B cell (primary cell): Measurements from ENCODE around the gene N4BP2. TPM values are rescaled to one million over a fixed set of nuclear protein-coding genes. Genes with fewer than 3 reads are reported as not detected.
A peak's percentile ranks its signal among the peaks of the same experiment; 100 is the strongest.

ENCODE experiments used
- ATAC-seq: fragments of 200-7000 bp; cut with Tn5 transposase; one replicate; pipeline ENCODE4 v1.10.0; 2021; ENCODE audit warnings: low read depth, mild to moderate bottlenecking, moderate number of reproducible peaks, moderate library complexity
- CTCF ChIA-PET: fragments of 350-600 bp; sonication (Branson Sonifier 250); formaldehyde crosslinking; loops from one replicate; lab custom pipeline; 2021; ENCODE audit warnings: antibody characterized with exemption, inconsistent platforms; lab: Charles Lee
- POLR2A ChIA-PET: fragments of 350-600 bp; sonication (Branson Sonifier 250); formaldehyde crosslinking; loops from one replicate; lab custom pipeline; 2021; ENCODE audit warnings: antibody characterized with exemption; lab: Charles Lee
- DNase-seq: peaks from one replicate; pipeline ENCODE4 v3.0.0; 2013
- H2AFZ ChIP-seq: 2 replicates; pipeline ENCODE4 v1.6.1; 2012; ENCODE audit warnings: mild to moderate bottlenecking, low read depth, low read length; ENCODE audit not compliant: insufficient read depth, poor library complexity, severe bottlenecking
- H3K27ac ChIP-seq, 2 donors: 1 replicate in 1 of 2; 2 replicates in 1 of 2; pipeline ENCODE4 v1.5.1; 2012 to 2013; ENCODE audit warnings: low read length in 2 of 2, mild to moderate bottlenecking in 2 of 2, moderate library complexity in 1 of 2
- H3K27me3 ChIP-seq, 4 experiments: fragments of 200-600 bp in 1 of 4; sonication (generic) in 1 of 4; replicated peaks in 1 of 4; 1 replicate in 2 of 4; 2 replicates in 2 of 4; pipeline versions ENCODE4 v1.6.1 to v1.7.0; 2013 to 2016; ENCODE audit warnings: low read length in 3 of 4, mild to moderate bottlenecking in 2 of 4, mixed read lengths in 1 of 4, moderate library complexity in 1 of 4; ENCODE audit not compliant: insufficient read depth in 4 of 4, control insufficient read depth in 3 of 4; ENCODE audit errors: control extremely low read depth in 1 of 4
- H3K36me3 ChIP-seq, 2 experiments: replicated peaks in 1 of 2; 1 replicate in 1 of 2; 2 replicates in 1 of 2; pipeline versions ENCODE4 v1.6.1 to v1.7.1; 2013; ENCODE audit warnings: low read length in 1 of 2; ENCODE audit not compliant: insufficient read depth in 2 of 2, control insufficient read depth in 1 of 2; ENCODE audit errors: control extremely low read depth in 1 of 2, extremely low read depth in 1 of 2
- H3K4me1 ChIP-seq, 2 donors: fragments of 200-600 bp in 1 of 2; sonication (generic) in 1 of 2; 1 replicate in 1 of 2; 2 replicates in 1 of 2; pipeline versions ENCODE4 v1.5.1 to v1.6.1; 2013 to 2017; ENCODE audit warnings: low read length in 2 of 2; ENCODE audit not compliant: control insufficient read depth in 2 of 2, insufficient read depth in 2 of 2
- H3K4me2 ChIP-seq: replicated peaks from 2 replicates; pipeline ENCODE3; 2012; ENCODE audit warnings: mild to moderate bottlenecking, low read depth, low read length; ENCODE audit not compliant: poor library complexity, severe bottlenecking
- H3K4me3 ChIP-seq, 5 experiments: fragments of 200-600 bp in 1 of 5; sonication (generic) in 1 of 5; 1 replicate in 3 of 5; 2 replicates in 2 of 5; pipeline versions ENCODE4 v1.5.1 to v1.7.0; 2011 to 2016; ENCODE audit warnings: low read length in 4 of 5, mild to moderate bottlenecking in 4 of 5, low read depth in 2 of 5, control low read depth in 1 of 5, moderate library complexity in 1 of 5; ENCODE audit not compliant: insufficient read depth in 1 of 5; ENCODE audit errors: control extremely low read depth in 1 of 5, extremely low read depth in 1 of 5
- H3K79me2 ChIP-seq: fragments of 200-600 bp; sonication (generic); one replicate; pipeline ENCODE4 v1.6.0; 2016; ENCODE audit warnings: low read length; ENCODE audit not compliant: control insufficient read depth, insufficient read depth
- H3K9ac ChIP-seq: fragments of 200-600 bp; sonication (generic); 2 replicates; pipeline ENCODE4 v1.6.1; 2017; ENCODE audit warnings: mild to moderate bottlenecking, low read length, moderate library complexity
- H3K9me3 ChIP-seq, 3 donors: one replicate each; pipeline versions ENCODE4 v1.6.1 to v1.7.1; 2013; ENCODE audit warnings: low read length in 2 of 3; ENCODE audit not compliant: control insufficient read depth in 2 of 3, insufficient read depth in 1 of 3; ENCODE audit errors: control extremely low read depth in 1 of 3
- H4K20me1 ChIP-seq: 2 replicates; pipeline ENCODE4 v1.6.0; 2012; ENCODE audit warnings: mild to moderate bottlenecking, low read length; ENCODE audit not compliant: insufficient read depth, control insufficient read depth, poor library complexity, severe bottlenecking
- H3K27ac Mint-ChIP-seq: one replicate; pipeline ENCODE4 v1.8.0; 2021; ENCODE audit warnings: mixed read lengths
- H3K27me3 Mint-ChIP-seq: one replicate; pipeline ENCODE4 v1.8.0; 2021; ENCODE audit warnings: mixed read lengths
- H3K4me1 Mint-ChIP-seq: one replicate; pipeline ENCODE4 v1.8.0; 2021; ENCODE audit warnings: mixed read lengths
- H3K4me3 Mint-ChIP-seq: one replicate; pipeline ENCODE4 v1.8.0; 2021; ENCODE audit warnings: mixed read lengths
- H3K9me3 Mint-ChIP-seq: one replicate; pipeline ENCODE4 v1.8.0; 2022; ENCODE audit warnings: mixed read lengths; ENCODE audit not compliant: insufficient read depth
- CTCF ChIP-seq: fragments of 200-600 bp; IDR thresholded peaks from one replicate; pipeline ENCODE4 v1.8.0; 2022; ENCODE audit warnings: antibody characterized with exemption, mild to moderate bottlenecking
- EZH2 ChIP-seq: IDR thresholded peaks from 2 replicates; pipeline ENCODE4 v1.6.1; 2012; ENCODE audit warnings: borderline replicate concordance, low read depth, mild to moderate bottlenecking, moderate library complexity, low read length; ENCODE audit not compliant: insufficient read depth, poor library complexity, severe bottlenecking
- WGBS: methylation state at CpG from one replicate; pipeline ENCODE4 v1.1.5; 2013; ENCODE audit warnings: missing lambda C conversion rate; ENCODE audit not compliant: insufficient coverage; 5-methylcytosine and 5-hydroxymethylcytosine counted together
- intact Hi-C: fragments of 100-400 bp; cut with micrococcal nuclease; formaldehyde crosslinking; loops from one replicate; pipeline ENCODE4 v1.10.0; 2022
- polyA plus RNA-seq: library from polyadenylated mRNA; depleted of rRNA; stranded (reverse); fragments of >200 nt; gene quantifications from 2 replicates; pipeline ENCODE4 v1.2.3, GENCODE V29; 2012
- total RNA-seq, 2 donors: library from RNA; stranded (reverse); fragments of 120-200 nt in 1 of 2; gene quantifications; 1 replicate in 1 of 2; 2 replicates in 1 of 2; pipeline versions ENCODE4 v1.2.3 to v1.2.4, GENCODE V29; 2013 to 2022

The N4BP2 gene
- total and polyA plus RNA-seq, 2 donors (not counting 1 experiment from before 2014, with no cell fraction given) = 2.4 to 12.8 TPM

DNA sequence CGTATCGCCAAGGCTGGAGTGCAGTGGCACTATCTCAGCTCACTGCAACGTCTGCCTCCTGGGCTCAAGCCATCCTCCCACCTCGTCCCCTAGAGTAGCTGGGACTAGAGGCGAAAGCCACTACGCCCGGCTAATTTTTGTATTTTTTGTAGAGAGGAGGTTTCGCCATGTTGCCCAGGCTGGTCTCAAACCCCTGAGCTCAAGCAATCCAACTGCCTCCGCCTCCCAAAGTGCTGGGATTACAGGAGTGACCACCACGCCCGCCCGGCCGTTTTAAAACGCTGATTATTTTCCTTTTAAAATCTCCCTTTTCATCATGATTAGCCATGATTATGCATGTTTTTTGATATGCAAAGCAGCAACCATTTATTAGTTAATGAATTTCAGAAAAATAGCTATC lies 2.2 kb downstream of the N4BP2 start:
- Histone ChIP-seq H2AFZ (no peak overlapping the region), H3K4me2 (peak overlapping the region; percentile 86), H3K27ac (no peak overlapping the region), H4K20me1 (no peaks in the 10 kb centered on the region), H3K27me3 (no peaks in the 10 kb centered on the region), H3K9ac (no peak overlapping the region), H3K9me3 (no peaks in the 10 kb centered on the region), H3K4me1 (peaks cover 14 to 17% of the 10 kb centered on the region in 2 donors), H3K36me3 (no peaks in the 10 kb centered on the region), H3K79me2 (peaks cover 34% of the 10 kb centered on the region), H3K4me3 (no peak overlapping the region)
- H3K4me3 Mint-ChIP-seq = peak overlapping the region; percentile 27
- intact Hi-C loops = loop anchor here (5.0 to 10.0 kb wide), 7 partner anchors 362 to 838 kb away; partner anchors contain the start of genes LIAS, RBM47, RFC1 and RPL9
- DNase-seq (no peak), ATAC-seq (no peak)
- POLR2A ChIA-PET = interaction anchor here (0.7 kb wide), 1 partner anchor 866 kb away, joined by 3 read pairs; no protein-coding TSS in a partner anchor
- H3K27me3 Mint-ChIP-seq = no peaks in the 10 kb centered on the region
- peaks cover 27% of the 10 kb centered on the region for H3K4me1 Mint-ChIP-seq
- no peaks in the 10 kb centered on the region for H3K9me3 Mint-ChIP-seq
- CTCF ChIA-PET = interaction anchor here (0.6 to 2.1 kb wide), 7 partner anchors 13 to 269 kb away, joined by 3 to 13 read pairs (median 4); no protein-coding TSS in a partner anchor
- H3K27ac Mint-ChIP-seq = no peak overlapping the region
- WGBS = 60% methylated on average over 1 of the region's 14 CpGs
- TF ChIP-seq CTCF = no peak
- TF ChIP-seq EZH2 = no peak

DNA sequence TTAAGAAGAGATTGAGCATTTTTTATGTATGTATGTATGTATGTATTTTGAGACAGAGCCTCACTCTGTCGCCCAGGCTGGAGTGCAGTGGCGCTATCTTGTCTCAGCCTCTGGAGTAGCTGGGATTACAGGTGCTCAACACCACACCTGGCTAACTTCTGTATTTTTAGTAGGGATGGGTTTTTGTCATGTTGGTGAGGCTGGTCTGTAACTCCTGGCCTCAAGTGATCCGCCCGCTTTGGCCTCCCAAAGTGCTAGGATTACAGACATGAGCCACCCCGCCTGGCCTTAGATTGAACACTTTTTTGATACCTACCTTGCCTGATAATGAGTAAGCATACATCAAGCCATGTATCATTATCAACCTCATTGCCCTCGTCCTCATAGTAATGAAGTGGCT lies 2.7 kb downstream of the N4BP2 start:
- CTCF ChIA-PET = interaction anchor here (0.6 to 2.1 kb wide), 6 partner anchors 12 to 269 kb away, joined by 4 to 13 read pairs (median 4); no protein-coding TSS in a partner anchor

More for the DNA sequence above, 2.7 kb downstream of the N4BP2 start:
- H3K4me1 Mint-ChIP-seq = peaks cover 26% of the 10 kb centered on the region
- POLR2A ChIA-PET = interaction anchor here (0.6 to 0.7 kb wide), 2 partner anchors 146 to 866 kb away, joined by 3 to 5 read pairs; no protein-coding TSS in a partner anchor
- DNase-seq (peak; percentile 16), ATAC-seq (no peak)
- H3K4me2 ChIP-seq = no peak overlapping the region
- no peak overlapping the region for H2AFZ ChIP-seq
- intact Hi-C loops = loop anchor here (5.0 to 10.0 kb wide), 7 partner anchors 362 to 838 kb away; partner anchors contain the start of genes LIAS, RBM47, RFC1 and RPL9
- H3K4me1 ChIP-seq = peaks cover 14 to 17% of the 10 kb centered on the region in 2 donors
- no peaks in the 10 kb centered on the region for H3K27me3 Mint-ChIP-seq
- H3K9ac ChIP-seq = no peak overlapping the region
- no peak overlapping the region for H3K27ac ChIP-seq
- no peaks in the 10 kb centered on the region for H4K20me1 ChIP-seq
- H3K27ac Mint-ChIP-seq = no peak overlapping the region
- TF ChIP-seq EZH2 (no peak), CTCF (no peak)
- no peaks in the 10 kb centered on the region for H3K9me3 Mint-ChIP-seq
- H3K4me3 Mint-ChIP-seq = no peak overlapping the region
- no peaks in the 10 kb centered on the region for H3K27me3 ChIP-seq
- H3K9me3 ChIP-seq = no peaks in the 10 kb centered on the region
- 100% methylated on average over 2 of the region's 6 CpGs for WGBS
- H3K79me2 ChIP-seq = peaks cover 37% of the 10 kb centered on the region
- no peaks in the 10 kb centered on the region for H3K36me3 ChIP-seq
- no peak overlapping the region for H3K4me3 ChIP-seq
